GM23338 (cell line): ENCODE data around the gene TNFRSF11A. TPM values are rescaled to one million over a fixed set of nuclear protein-coding genes. Genes with fewer than 3 reads are reported as not detected.
A peak's percentile ranks its signal among the peaks of the same experiment; 100 is the strongest.

ENCODE experiments used
- ATAC-seq: fragments of 200-7000 bp; cut with Tn5 transposase; 3 replicates; pipeline ENCODE4 v1.9.1; 2020
- DNase-seq: peaks from one replicate; pipeline ENCODE4 v3.0.0-alpha.2; 2015; ENCODE audit warnings: low spot score
- H2AFZ ChIP-seq: fragments of 200-600 bp; sonication (generic); 2 replicates; pipeline ENCODE4 v1.8.0; 2016; ENCODE audit warnings: antibody characterized with exemption, mild to moderate bottlenecking, moderate library complexity
- H3F3A ChIP-seq: fragments of 200-600 bp; sonication (generic); replicated peaks from 2 replicates; pipeline ENCODE4 v1.8.0; 2017; ENCODE audit warnings: antibody characterized with exemption, mixed run types, low read depth
- H3K27ac ChIP-seq: fragments of 200-600 bp; sonication (generic); 2 replicates; pipeline ENCODE4 v1.6.1; 2016; ENCODE audit warnings: low read depth
- H3K27me3 ChIP-seq: fragments of 200-600 bp; sonication (generic); 2 replicates; pipeline ENCODE4 v1.8.0; 2016; ENCODE audit warnings: mild to moderate bottlenecking, mixed run types, moderate library complexity; ENCODE audit not compliant: insufficient read depth
- H3K36me3 ChIP-seq: fragments of 200-600 bp; sonication (generic); 2 replicates; pipeline ENCODE4 v1.8.0; 2016; ENCODE audit warnings: mild to moderate bottlenecking; ENCODE audit not compliant: insufficient read depth
- H3K4me1 ChIP-seq: fragments of 200-600 bp; sonication (generic); 2 replicates; pipeline ENCODE4 v1.8.0; 2016; ENCODE audit warnings: mild to moderate bottlenecking, moderate library complexity; ENCODE audit not compliant: insufficient read depth
- H3K4me2 ChIP-seq: fragments of 200-600 bp; sonication (generic); 2 replicates; pipeline ENCODE4 v1.7.1; 2017; ENCODE audit warnings: mixed run types
- H3K4me3 ChIP-seq: fragments of 200-600 bp; sonication (generic); 2 replicates; pipeline ENCODE4 v1.6.1; 2016; ENCODE audit warnings: mixed run types
- H3K79me2 ChIP-seq: fragments of 200-600 bp; sonication (generic); replicated peaks from 2 replicates; pipeline ENCODE4 v1.8.0; 2017; ENCODE audit warnings: mild to moderate bottlenecking; ENCODE audit not compliant: insufficient read depth
- H3K9me2 ChIP-seq: fragments of 200-600 bp; sonication (generic); 2 replicates; pipeline ENCODE4 v1.8.0; 2017; ENCODE audit not compliant: insufficient read depth
- H4K20me1 ChIP-seq: fragments of 200-600 bp; sonication (generic); replicated peaks from 2 replicates; pipeline ENCODE4 v1.8.0; 2017; ENCODE audit warnings: mild to moderate bottlenecking; ENCODE audit not compliant: insufficient read depth
- H3K27ac Mint-ChIP-seq: 2 replicates; pipeline ENCODE4 v1.8.0; 2020; ENCODE audit warnings: inconsistent platforms, mild to moderate bottlenecking, moderate library complexity, mixed read lengths
- H3K27me3 Mint-ChIP-seq: 3 replicates; pipeline ENCODE4 v1.8.0; 2022; ENCODE audit warnings: low read depth, mild to moderate bottlenecking, moderate library complexity, mixed read lengths, inconsistent platforms; ENCODE audit not compliant: insufficient read depth, poor library complexity
- H3K36me3 Mint-ChIP-seq: 3 replicates; pipeline ENCODE4 v1.8.0; 2021; ENCODE audit warnings: low read depth, mild to moderate bottlenecking, inconsistent platforms, moderate library complexity, mixed read lengths
- H3K4me1 Mint-ChIP-seq: 3 replicates; pipeline ENCODE4 v1.8.0; 2020; ENCODE audit warnings: mild to moderate bottlenecking, inconsistent platforms, mixed read lengths
- H3K4me3 Mint-ChIP-seq: 3 replicates; pipeline ENCODE4 v1.8.0; 2021; ENCODE audit warnings: moderate library complexity, mild to moderate bottlenecking, inconsistent platforms, mixed read lengths
- H3K9me3 Mint-ChIP-seq: 3 replicates; pipeline ENCODE4 v1.8.0; 2020; ENCODE audit warnings: moderate library complexity, mild to moderate bottlenecking, inconsistent platforms, mixed read lengths
- CREB1 ChIP-seq: fragments of 250-450 bp; sonication (Bioruptor Pico); IDR thresholded peaks from 2 replicates; pipeline ENCODE4 v1.5.0; 2020; ENCODE audit warnings: low read depth, mild to moderate bottlenecking, moderate library complexity
- EZH2 ChIP-seq: fragments of 200-600 bp; sonication (generic); IDR thresholded peaks from one replicate; pipeline ENCODE4 v1.8.0; 2017; ENCODE audit warnings: antibody characterized with exemption, mild to moderate bottlenecking, low read depth; ENCODE audit not compliant: unreplicated experiment
- EZH2phosphoT487 ChIP-seq: fragments of 200-600 bp; sonication (generic); IDR thresholded peaks from one replicate; pipeline ENCODE4 v1.8.1; 2018; ENCODE audit warnings: antibody characterized with exemption; ENCODE audit not compliant: unreplicated experiment
- NANOG ChIP-seq: IDR thresholded peaks from 2 replicates; pipeline ENCODE4 v1.6.1; 2016; ENCODE audit warnings: antibody characterized with exemption, borderline replicate concordance
- POLR2AphosphoS5 ChIP-seq: IDR thresholded peaks from 2 replicates; pipeline ENCODE4 v1.6.1; 2016; ENCODE audit warnings: antibody characterized with exemption, low read depth
- ZNF331 ChIP-seq: fragments of 250-450 bp; sonication (Bioruptor Pico); IDR thresholded peaks from 2 replicates; pipeline ENCODE4 v1.5.0; 2020; ENCODE audit warnings: low read depth, mild to moderate bottlenecking, moderate library complexity
- long read RNA-seq: library from polyadenylated mRNA; unstranded; transcript quantifications from one replicate; pipeline ENCODE4 v2.0.0, GENCODE V29; 2020; ENCODE audit not compliant: unreplicated experiment
- polyA plus RNA-seq: library from polyadenylated mRNA; unstranded; fragments of >200 nt; fragmentation: Nextera tagmentation; extraction: Ambion mirVana; gene quantifications from 2 replicates; pipeline ENCODE4 v1.2.1, GENCODE V29; 2016
- total RNA-seq: library from RNA; depleted of rRNA; stranded (reverse); fragments of >200 nt; shearing (Covaris generic); gene quantifications from 2 replicates; pipeline ENCODE4 v1.2.3, GENCODE V29; 2014; rRNA removed
- TF ChIP-seq, protein P1 (sequence below): IDR thresholded peaks from one replicate; pipeline ENCODE4 v1.6.1; 2018; ENCODE audit warnings: antibody characterized with exemption; ENCODE audit not compliant: unreplicated experiment
- TF ChIP-seq, protein P2 (sequence below): fragments of 250-450 bp; sonication (Bioruptor Pico); IDR thresholded peaks from 2 replicates; pipeline ENCODE4 v1.5.0; 2020; ENCODE audit warnings: mild to moderate bottlenecking, moderate library complexity
- TF ChIP-seq, protein P3 (sequence below), 2 experiments: fragments of 200-600 bp in 1 of 2; sonication (generic) in 1 of 2; conservative IDR thresholded peaks; 2 replicates each; pipeline versions ENCODE4 v1.5.1 to v1.6.1; 2016 to 2017; ENCODE audit warnings: antibody characterized with exemption in 2 of 2, low read depth in 2 of 2, mild to moderate bottlenecking in 2 of 2, moderate library complexity in 1 of 2

Gene TNFRSF11A
- total RNA-seq: 7.3 and 25.4 TPM in 2 replicates
- polyA plus RNA-seq: 3.8 and 5.6 TPM in 2 replicates
- long read RNA-seq, partial matches to known transcripts: 1 of 1 reads
- long read RNA-seq, other reads (novel, unspliced or antisense): 0 of 1 reads

DNA sequence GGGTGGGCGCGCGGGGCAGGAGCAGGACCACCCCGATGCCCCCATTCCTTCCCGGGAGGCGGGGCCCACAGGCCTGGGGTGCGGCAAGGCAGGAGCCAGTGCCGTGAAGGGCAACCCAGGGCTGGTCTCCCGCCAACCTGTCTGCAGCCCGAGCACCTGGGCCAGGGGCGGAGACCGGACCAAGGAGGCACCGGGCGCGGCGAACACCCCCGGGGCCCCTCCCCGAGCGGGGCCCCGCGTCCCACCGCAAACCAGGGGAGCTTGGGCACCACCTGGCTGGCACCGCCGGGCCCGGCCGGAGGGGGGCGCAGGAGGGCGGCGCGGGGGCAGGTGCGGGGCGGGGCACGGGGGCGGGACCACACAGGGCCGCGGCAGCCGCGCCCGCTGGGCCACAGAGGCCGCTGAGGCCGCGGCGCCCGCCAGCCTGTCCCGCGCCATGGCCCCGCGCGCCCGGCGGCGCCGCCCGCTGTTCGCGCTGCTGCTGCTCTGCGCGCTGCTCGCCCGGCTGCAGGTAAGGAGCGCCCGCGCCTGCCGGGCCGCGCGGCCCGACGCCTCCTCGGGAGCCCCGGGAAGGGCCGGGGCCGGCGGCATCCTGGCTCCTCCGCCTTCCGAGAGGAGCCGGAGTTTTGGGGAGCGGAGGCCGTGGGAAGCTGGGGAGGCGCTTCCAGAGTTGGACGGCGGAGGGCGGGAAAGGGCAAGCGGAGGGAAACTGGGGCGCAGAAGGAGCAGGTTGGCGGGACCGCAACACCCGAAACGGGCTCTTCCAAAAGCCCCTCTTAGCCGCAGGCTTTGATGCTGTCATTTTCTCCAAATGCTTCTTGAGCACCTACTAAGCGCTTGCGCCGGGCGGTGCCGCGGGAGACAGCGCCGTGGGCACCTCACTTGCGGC, at the start of gene TNFRSF11A:
TSS of gene TNFRSF11A (plus strand) at position 394 of the 889 bp plus-strand sequence. CDS start at position 437, 43 bp downstream.
- H3K9me3 Mint-ChIP-seq: no peaks in the 10 kb centered on the region
- H3K27ac ChIP-seq: 0 out of 2 replicates have a peak within 1 kb of the TSS, but pooled peaks have one; percentile 21
- peak within 1 kb of the TSS; percentile 87 for H3K4me3 ChIP-seq
- peak within 1 kb of the TSS; percentile 90 for H3K4me3 Mint-ChIP-seq
- H2AFZ ChIP-seq: peak within 1 kb of the TSS; percentile 97
- peaks cover 33% of the 10 kb centered on the region for H3K79me2 ChIP-seq
- H4K20me1 ChIP-seq: peaks cover 8% of the 10 kb centered on the region
- H3K36me3 Mint-ChIP-seq: no peaks in the 10 kb centered on the region
- H3K9me2 ChIP-seq: no peaks in the 10 kb centered on the region
- peak within 1 kb of the TSS; percentile 95 for H3K4me2 ChIP-seq
- peaks cover 34% of the 10 kb centered on the region for H3K27me3 ChIP-seq
- H3K4me1 Mint-ChIP-seq: peaks cover 62% of the 10 kb centered on the region
- peaks cover 40% of the 10 kb centered on the region for H3K4me1 ChIP-seq
- ATAC-seq (peak; percentile 45), DNase-seq (peak; percentile 81)
- H3K27ac Mint-ChIP-seq: peak within 1 kb of the TSS; percentile 56; the same call in 1 of the 2 replicates
- peaks cover 30% of the 10 kb centered on the region for H3K27me3 Mint-ChIP-seq
- TF ChIP-seq ZNF331 (CRISPR knock-in tag) (no peak), NANOG (no peak), EZH2 (no peak), CREB1 (CRISPR knock-in tag) (no peak), POLR2AphosphoS5 (no peak; the same call in 1 of the 2 replicates), EZH2phosphoT487 (no peak)
- TF ChIP-seq, protein P1, sequence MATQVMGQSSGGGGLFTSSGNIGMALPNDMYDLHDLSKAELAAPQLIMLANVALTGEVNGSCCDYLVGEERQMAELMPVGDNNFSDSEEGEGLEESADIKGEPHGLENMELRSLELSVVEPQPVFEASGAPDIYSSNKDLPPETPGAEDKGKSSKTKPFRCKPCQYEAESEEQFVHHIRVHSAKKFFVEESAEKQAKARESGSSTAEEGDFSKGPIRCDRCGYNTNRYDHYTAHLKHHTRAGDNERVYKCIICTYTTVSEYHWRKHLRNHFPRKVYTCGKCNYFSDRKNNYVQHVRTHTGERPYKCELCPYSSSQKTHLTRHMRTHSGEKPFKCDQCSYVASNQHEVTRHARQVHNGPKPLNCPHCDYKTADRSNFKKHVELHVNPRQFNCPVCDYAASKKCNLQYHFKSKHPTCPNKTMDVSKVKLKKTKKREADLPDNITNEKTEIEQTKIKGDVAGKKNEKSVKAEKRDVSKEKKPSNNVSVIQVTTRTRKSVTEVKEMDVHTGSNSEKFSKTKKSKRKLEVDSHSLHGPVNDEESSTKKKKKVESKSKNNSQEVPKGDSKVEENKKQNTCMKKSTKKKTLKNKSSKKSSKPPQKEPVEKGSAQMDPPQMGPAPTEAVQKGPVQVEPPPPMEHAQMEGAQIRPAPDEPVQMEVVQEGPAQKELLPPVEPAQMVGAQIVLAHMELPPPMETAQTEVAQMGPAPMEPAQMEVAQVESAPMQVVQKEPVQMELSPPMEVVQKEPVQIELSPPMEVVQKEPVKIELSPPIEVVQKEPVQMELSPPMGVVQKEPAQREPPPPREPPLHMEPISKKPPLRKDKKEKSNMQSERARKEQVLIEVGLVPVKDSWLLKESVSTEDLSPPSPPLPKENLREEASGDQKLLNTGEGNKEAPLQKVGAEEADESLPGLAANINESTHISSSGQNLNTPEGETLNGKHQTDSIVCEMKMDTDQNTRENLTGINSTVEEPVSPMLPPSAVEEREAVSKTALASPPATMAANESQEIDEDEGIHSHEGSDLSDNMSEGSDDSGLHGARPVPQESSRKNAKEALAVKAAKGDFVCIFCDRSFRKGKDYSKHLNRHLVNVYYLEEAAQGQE: no peak
- TF ChIP-seq, protein P2, sequence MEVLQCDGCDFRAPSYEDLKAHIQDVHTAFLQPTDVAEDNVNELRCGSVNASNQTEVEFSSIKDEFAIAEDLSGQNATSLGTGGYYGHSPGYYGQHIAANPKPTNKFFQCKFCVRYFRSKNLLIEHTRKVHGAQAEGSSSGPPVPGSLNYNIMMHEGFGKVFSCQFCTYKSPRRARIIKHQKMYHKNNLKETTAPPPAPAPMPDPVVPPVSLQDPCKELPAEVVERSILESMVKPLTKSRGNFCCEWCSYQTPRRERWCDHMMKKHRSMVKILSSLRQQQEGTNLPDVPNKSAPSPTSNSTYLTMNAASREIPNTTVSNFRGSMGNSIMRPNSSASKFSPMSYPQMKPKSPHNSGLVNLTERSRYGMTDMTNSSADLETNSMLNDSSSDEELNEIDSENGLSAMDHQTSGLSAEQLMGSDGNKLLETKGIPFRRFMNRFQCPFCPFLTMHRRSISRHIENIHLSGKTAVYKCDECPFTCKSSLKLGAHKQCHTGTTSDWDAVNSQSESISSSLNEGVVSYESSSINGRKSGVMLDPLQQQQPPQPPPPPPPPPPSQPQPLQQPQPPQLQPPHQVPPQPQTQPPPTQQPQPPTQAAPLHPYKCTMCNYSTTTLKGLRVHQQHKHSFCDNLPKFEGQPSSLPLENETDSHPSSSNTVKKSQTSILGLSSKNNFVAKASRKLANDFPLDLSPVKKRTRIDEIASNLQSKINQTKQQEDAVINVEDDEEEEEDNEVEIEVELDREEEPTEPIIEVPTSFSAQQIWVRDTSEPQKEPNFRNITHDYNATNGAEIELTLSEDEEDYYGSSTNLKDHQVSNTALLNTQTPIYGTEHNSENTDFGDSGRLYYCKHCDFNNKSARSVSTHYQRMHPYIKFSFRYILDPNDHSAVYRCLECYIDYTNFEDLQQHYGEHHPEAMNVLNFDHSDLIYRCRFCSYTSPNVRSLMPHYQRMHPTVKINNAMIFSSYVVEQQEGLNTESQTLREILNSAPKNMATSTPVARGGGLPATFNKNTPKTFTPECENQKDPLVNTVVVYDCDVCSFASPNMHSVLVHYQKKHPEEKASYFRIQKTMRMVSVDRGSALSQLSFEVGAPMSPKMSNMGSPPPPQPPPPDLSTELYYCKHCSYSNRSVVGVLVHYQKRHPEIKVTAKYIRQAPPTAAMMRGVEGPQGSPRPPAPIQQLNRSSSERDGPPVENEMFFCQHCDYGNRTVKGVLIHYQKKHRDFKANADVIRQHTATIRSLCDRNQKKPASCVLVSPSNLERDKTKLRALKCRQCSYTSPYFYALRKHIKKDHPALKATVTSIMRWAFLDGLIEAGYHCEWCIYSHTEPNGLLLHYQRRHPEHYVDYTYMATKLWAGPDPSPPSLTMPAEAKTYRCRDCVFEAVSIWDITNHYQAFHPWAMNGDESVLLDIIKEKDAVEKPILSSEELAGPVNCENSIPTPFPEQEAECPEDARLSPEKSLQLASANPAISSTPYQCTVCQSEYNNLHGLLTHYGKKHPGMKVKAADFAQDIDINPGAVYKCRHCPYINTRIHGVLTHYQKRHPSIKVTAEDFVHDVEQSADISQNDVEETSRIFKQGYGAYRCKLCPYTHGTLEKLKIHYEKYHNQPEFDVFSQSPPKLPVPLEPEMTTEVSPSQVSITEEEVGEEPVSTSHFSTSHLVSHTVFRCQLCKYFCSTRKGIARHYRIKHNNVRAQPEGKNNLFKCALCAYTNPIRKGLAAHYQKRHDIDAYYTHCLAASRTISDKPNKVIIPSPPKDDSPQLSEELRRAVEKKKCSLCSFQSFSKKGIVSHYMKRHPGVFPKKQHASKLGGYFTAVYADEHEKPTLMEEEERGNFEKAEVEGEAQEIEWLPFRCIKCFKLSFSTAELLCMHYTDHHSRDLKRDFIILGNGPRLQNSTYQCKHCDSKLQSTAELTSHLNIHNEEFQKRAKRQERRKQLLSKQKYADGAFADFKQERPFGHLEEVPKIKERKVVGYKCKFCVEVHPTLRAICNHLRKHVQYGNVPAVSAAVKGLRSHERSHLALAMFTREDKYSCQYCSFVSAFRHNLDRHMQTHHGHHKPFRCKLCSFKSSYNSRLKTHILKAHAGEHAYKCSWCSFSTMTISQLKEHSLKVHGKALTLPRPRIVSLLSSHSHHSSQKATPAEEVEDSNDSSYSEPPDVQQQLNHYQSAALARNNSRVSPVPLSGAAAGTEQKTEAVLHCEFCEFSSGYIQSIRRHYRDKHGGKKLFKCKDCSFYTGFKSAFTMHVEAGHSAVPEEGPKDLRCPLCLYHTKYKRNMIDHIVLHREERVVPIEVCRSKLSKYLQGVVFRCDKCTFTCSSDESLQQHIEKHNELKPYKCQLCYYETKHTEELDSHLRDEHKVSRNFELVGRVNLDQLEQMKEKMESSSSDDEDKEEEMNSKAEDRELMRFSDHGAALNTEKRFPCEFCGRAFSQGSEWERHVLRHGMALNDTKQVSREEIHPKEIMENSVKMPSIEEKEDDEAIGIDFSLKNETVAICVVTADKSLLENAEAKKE (CRISPR knock-in tag): no peak
- TF ChIP-seq, protein P3, sequence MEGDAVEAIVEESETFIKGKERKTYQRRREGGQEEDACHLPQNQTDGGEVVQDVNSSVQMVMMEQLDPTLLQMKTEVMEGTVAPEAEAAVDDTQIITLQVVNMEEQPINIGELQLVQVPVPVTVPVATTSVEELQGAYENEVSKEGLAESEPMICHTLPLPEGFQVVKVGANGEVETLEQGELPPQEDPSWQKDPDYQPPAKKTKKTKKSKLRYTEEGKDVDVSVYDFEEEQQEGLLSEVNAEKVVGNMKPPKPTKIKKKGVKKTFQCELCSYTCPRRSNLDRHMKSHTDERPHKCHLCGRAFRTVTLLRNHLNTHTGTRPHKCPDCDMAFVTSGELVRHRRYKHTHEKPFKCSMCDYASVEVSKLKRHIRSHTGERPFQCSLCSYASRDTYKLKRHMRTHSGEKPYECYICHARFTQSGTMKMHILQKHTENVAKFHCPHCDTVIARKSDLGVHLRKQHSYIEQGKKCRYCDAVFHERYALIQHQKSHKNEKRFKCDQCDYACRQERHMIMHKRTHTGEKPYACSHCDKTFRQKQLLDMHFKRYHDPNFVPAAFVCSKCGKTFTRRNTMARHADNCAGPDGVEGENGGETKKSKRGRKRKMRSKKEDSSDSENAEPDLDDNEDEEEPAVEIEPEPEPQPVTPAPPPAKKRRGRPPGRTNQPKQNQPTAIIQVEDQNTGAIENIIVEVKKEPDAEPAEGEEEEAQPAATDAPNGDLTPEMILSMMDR (conservative IDR thresholded peaks at IDR 0.05; ENCODE audit: low read depth in 2 of 2): peak in 1 of 2 experiments; percentile 63; a peak in 3 of 4 replicates
- no peaks in the 10 kb centered on the region for H3K36me3 ChIP-seq
- H3F3A ChIP-seq: peaks cover 8% of the 10 kb centered on the region
